HCT116 (cell line): ENCODE data around the gene CD82. TPM values are rescaled to one million over a fixed set of nuclear protein-coding genes. Genes with fewer than 3 reads are reported as not detected.

Source experiments
- ATAC-seq: fragments of 200-7000 bp; cut with Tn5 transposase; 2 replicates; pipeline ENCODE4 v1.9.1; 2020; ENCODE audit warnings: mild to moderate bottlenecking, moderate library complexity
- BruUV-seq: library from RNA; stranded (reverse); fragments of 400-500 nt; replicated peaks from 2 replicates; lab custom pipeline; 2021; lab: Mats Ljungman, UMichigan
- CTCF ChIA-PET: fragments of 300-600 bp; sonication (Branson Sonifier 250); formaldehyde crosslinking; loops from one replicate; lab custom pipeline; 2021; ENCODE audit warnings: antibody characterized with exemption; lab: Charles Lee
- POLR2A ChIA-PET: fragments of 300-600, 350-600 bp; sonication (Branson Sonifier 250); formaldehyde crosslinking; loops from one replicate; lab custom pipeline; 2021; ENCODE audit warnings: antibody characterized with exemption; lab: Charles Lee
- RAD21 ChIA-PET, 2 experiments: fragments of 300-600 bp; sonication (Branson Sonifier 250); formaldehyde crosslinking; loops; one replicate each; lab custom pipeline; 2023; ENCODE audit warnings: low total read pairs in 2 of 2; ENCODE audit not compliant: uncharacterized antibody in 2 of 2, unreplicated experiment in 2 of 2, low non-redundant PET in 1 of 2; lab: Charles Lee
- DNase-seq: peaks from one replicate; pipeline ENCODE4 v3.0.0-alpha.2; 2010; ENCODE audit warnings: low read depth, low spot score
- H2AFZ ChIP-seq: fragments of 200-600 bp; shearing (Covaris generic), sonication (generic); 2 replicates; pipeline ENCODE4 v1.6.1; 2017; ENCODE audit warnings: low read depth, mixed run types, mixed read lengths, antibody characterized with exemption, low read length; ENCODE audit not compliant: poor library complexity, severe bottlenecking
- H3K27ac ChIP-seq: 2 replicates; pipeline ENCODE4 v1.5.1; 2012; ENCODE audit warnings: low read depth, low read length
- H3K27me3 ChIP-seq: fragments of 200-600 bp; sonication (generic); 2 replicates; pipeline ENCODE4 v1.6.1; 2016; ENCODE audit warnings: mixed run types, low read length, mixed read lengths; ENCODE audit not compliant: insufficient read depth
- H3K36me3 ChIP-seq, 2 experiments: fragments of 200-500 bp in 1 of 2; fragments of 200-600 bp in 1 of 2; sonication (Bioruptor generic) in 1 of 2; sonication (generic) in 1 of 2; 2 replicates each; pipeline versions ENCODE4 v1.5.1 to v1.6.1; 2014 to 2016; ENCODE audit warnings: low read length in 2 of 2, inconsistent platforms in 1 of 2, mixed read lengths in 1 of 2, mixed run types in 1 of 2; ENCODE audit not compliant: insufficient read depth in 2 of 2, control insufficient read depth in 1 of 2
- H3K4me1 ChIP-seq, 2 experiments: fragments of 200-600 bp in 1 of 2; sonication (generic) in 1 of 2; 2 replicates each; pipeline versions ENCODE4 v1.5.1 to v1.6.1; 2012 to 2017; ENCODE audit warnings: low read length in 2 of 2, inconsistent platforms in 1 of 2, mild to moderate bottlenecking in 1 of 2, mixed read lengths in 1 of 2, mixed run types in 1 of 2, moderate library complexity in 1 of 2; ENCODE audit not compliant: insufficient read depth in 2 of 2, control insufficient read depth in 1 of 2
- H3K4me2 ChIP-seq: fragments of 200-600 bp; sonication (generic); 2 replicates; pipeline ENCODE4 v1.6.1; 2017; ENCODE audit warnings: mixed run types, low read length, mixed read lengths
- H3K4me3 ChIP-seq, 2 experiments: fragments of 200-600 bp in 1 of 2; sonication (generic) in 1 of 2; replicated peaks in 1 of 2; 2 replicates each; pipeline ENCODE4 v1.5.1; 2011 to 2016; ENCODE audit warnings: low read length in 2 of 2, control low read depth in 1 of 2, low read depth in 1 of 2, mild to moderate bottlenecking in 1 of 2, mixed read lengths in 1 of 2, mixed run types in 1 of 2
- H3K79me2 ChIP-seq: fragments of 200-600 bp; sonication (generic); 2 replicates; pipeline ENCODE4 v1.6.1; 2017; ENCODE audit warnings: mild to moderate bottlenecking, mixed run types, low read length, moderate library complexity, mixed read lengths; ENCODE audit not compliant: insufficient read depth
- H3K9ac ChIP-seq: fragments of 200-600 bp; sonication (generic); 2 replicates; pipeline ENCODE4 v1.6.1; 2016; ENCODE audit warnings: low read length, mixed read lengths
- H3K9me2 ChIP-seq: fragments of 200-600 bp; sonication (generic), shearing (Covaris generic); 2 replicates; pipeline ENCODE4 v1.6.1; 2017; ENCODE audit warnings: mixed run types, mild to moderate bottlenecking, moderate library complexity; ENCODE audit not compliant: insufficient read depth
- H3K9me3 ChIP-seq, 2 experiments: fragments of 200-500 bp in 1 of 2; fragments of 200-600 bp in 1 of 2; sonication (Bioruptor generic) in 1 of 2; sonication (generic) in 1 of 2; 2 replicates each; pipeline ENCODE4 v1.6.1; 2014 to 2017; ENCODE audit warnings: low read length in 2 of 2, mixed read lengths in 2 of 2, inconsistent platforms in 1 of 2, low read depth in 1 of 2, mild to moderate bottlenecking in 1 of 2, mixed run types in 1 of 2, moderate library complexity in 1 of 2; ENCODE audit not compliant: control insufficient read depth in 1 of 2, insufficient read depth in 1 of 2
- H4K20me1 ChIP-seq: fragments of 200-600 bp; sonication (generic), shearing (Covaris generic); 2 replicates; pipeline ENCODE4 v1.6.1; 2017; ENCODE audit warnings: mixed run types, mild to moderate bottlenecking, moderate library complexity; ENCODE audit not compliant: insufficient read depth
- FOSL1 ChIP-seq: IDR thresholded peaks from 2 replicates; pipeline ENCODE4 v1.6.1; 2012; ENCODE audit warnings: low read depth
- MAX ChIP-seq: IDR thresholded peaks from 2 replicates; pipeline ENCODE4 v1.6.1; 2012
- POLR2A ChIP-seq: IDR thresholded peaks from 2 replicates; pipeline ENCODE4 v1.7.0; 2011; ENCODE audit warnings: borderline replicate concordance; ENCODE audit not compliant: insufficient read depth, insufficient read length; ENCODE audit errors: extremely low read depth
- POLR2AphosphoS5 ChIP-seq: IDR thresholded peaks from 2 replicates; pipeline ENCODE4 v1.6.1; 2011; ENCODE audit warnings: mild to moderate bottlenecking, low read depth, low read length, moderate library complexity
- SIN3A ChIP-seq: IDR thresholded peaks from 2 replicates; pipeline ENCODE4 v1.6.1; 2012; ENCODE audit warnings: low read depth
- intact Hi-C: fragments of 100-400 bp; cut with micrococcal nuclease; formaldehyde crosslinking; loops from 2 replicates; pipeline ENCODE4 v1.10.0; 2022
- total RNA-seq: library from RNA; stranded (reverse); gene quantifications from one replicate; pipeline ENCODE4 v1.2.1, GENCODE V29; 2021; ENCODE audit not compliant: unreplicated experiment

CD82 gene
- total RNA-seq, 1 experiment from 2014 or later: 16.7 TPM

GRCh38 chr11:44615041-44615755, 49.7 kb downstream of the CD82 start:
- POLR2A ChIA-PET: interaction anchor here (0.6 kb wide), 1 partner anchor 252 kb away, joined by 4 read pairs; no protein-coding TSS in a partner anchor
- no peak for DNase-seq

DNA sequence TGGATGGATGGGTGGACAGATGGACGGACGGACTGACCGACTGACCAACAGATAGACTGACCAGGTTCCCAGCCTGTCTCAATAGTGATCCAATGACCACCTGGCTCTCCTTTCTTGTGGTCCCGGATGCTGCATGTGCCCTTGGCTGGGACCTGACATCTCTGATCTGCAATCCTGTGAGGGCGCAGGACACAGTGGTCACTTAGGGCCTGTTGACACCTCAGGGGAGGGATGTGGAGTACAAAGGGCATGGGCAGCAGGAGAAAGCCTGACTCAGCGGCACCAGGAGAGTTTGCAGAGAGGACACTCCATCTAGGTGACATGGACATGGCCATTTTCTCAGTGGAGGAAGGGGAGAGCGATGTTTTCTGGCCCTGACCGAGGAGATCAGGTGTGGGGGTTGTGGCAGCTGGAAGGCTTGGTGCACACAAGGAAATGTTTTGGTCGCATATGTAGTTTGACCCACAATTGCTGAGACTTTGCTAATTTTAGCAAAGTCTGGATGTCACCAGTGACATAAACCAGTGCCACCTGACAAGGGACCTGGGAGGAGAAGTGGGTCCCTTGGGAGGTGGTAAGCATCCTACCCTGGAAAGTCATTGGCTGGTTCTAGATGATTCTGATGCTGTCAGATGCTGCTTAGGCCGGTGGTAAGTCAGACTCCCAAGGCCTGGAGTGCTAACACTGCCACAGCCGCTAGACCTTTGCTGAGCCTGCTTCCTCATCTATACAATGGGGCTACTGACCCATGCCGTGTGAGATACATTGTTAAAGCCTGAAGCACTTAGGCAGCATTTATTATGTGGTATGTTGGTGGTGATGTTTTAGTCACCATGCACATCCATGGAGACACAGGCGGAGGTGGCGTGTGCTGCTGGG, 50.7 kb downstream of the CD82 start:
- H3K4me1 ChIP-seq: peaks cover 0 to 5% of the 10 kb centered on the region in 2 experiments; a peak in 2 of 4 replicates
- no peaks in the 10 kb centered on the region for H3K9me3 ChIP-seq
- no peak overlapping the region for H3K9ac ChIP-seq
- no peak overlapping the region for H3K27ac ChIP-seq
- ATAC-seq: no peak
- no TSS peak for BruUV-seq
- intact Hi-C loops: loop anchor here (2.0 to 10.0 kb wide), 2 partner anchors 329 to 471 kb away; no protein-coding TSS in a partner anchor
- no peak overlapping the region for H3K4me2 ChIP-seq
- no peaks in the 10 kb centered on the region for H3K79me2 ChIP-seq
- no peaks in the 10 kb centered on the region for H3K9me2 ChIP-seq
- RAD21 ChIA-PET: interaction anchor here (0.6 to 1.8 kb wide), 7 partner anchors 56 to 330 kb away, joined by 3 to 28 read pairs (median 4); no protein-coding TSS in a partner anchor
- no peak for DNase-seq
- TF ChIP-seq SIN3A: no peak
- no peak for TF ChIP-seq POLR2A
- TF ChIP-seq FOSL1: no peak
- TF ChIP-seq, all 23 proteins: peak for 0
- POLR2A ChIA-PET: interaction anchor here (0.6 to 1.3 kb wide), 2 partner anchors 61 to 251 kb away, joined by 3 to 4 read pairs; no protein-coding TSS in a partner anchor
- no peaks in the 10 kb centered on the region for H3K36me3 ChIP-seq
- H2AFZ ChIP-seq: no peak overlapping the region
- CTCF ChIA-PET: interaction anchor here (0.9 to 2.2 kb wide), 21 partner anchors 9 to 483 kb away, joined by 3 to 138 read pairs (median 5); partner anchors contain the start of gene CD82
- no peaks in the 10 kb centered on the region for H4K20me1 ChIP-seq
- no peaks in the 10 kb centered on the region for H3K27me3 ChIP-seq
- no peak overlapping the region for H3K4me3 ChIP-seq

More at GRCh38 chr11:44615041-44615755, 49.7 kb downstream of the CD82 start:
- Histone ChIP-seq H3K27ac (no peak overlapping the region), H2AFZ (no peak overlapping the region), H3K4me3 (no peak overlapping the region), H3K9me3 (no peaks in the 10 kb centered on the region), H3K36me3 (no peaks in the 10 kb centered on the region), H3K4me1 (no peaks in the 10 kb centered on the region), H3K4me2 (no peak overlapping the region), H4K20me1 (no peaks in the 10 kb centered on the region), H3K9me2 (no peaks in the 10 kb centered on the region), H3K79me2 (no peaks in the 10 kb centered on the region), H3K27me3 (no peaks in the 10 kb centered on the region), H3K9ac (no peak overlapping the region)
- ATAC-seq: no peak
- intact Hi-C loops: loop anchor here (10.0 kb wide), 1 partner anchor 470 kb away; no protein-coding TSS in a partner anchor
- ChIA-PET RAD21 (no interaction called here), CTCF (interaction anchor here (2.1 kb wide), 1 partner anchor 58 kb away, joined by 8 read pairs; no protein-coding TSS in a partner anchor)
- TF ChIP-seq POLR2AphosphoS5: no peak
- no peak for TF ChIP-seq MAX
- no TSS peak for BruUV-seq
